Lung microvascular endothelial cell (primary cell): ENCODE measurements around the gene C1QC. TPM values are rescaled to one million over a fixed set of nuclear protein-coding genes. Genes with fewer than 3 reads are reported as not detected.

Experiments
- DNase-seq, 2 donors: peaks; one replicate each; pipeline versions ENCODE4 v3.0.0 to v3.0.0-alpha.2; 2010; ENCODE audit warnings: low read depth in 2 of 2
- total RNA-seq: library from RNA; depleted of rRNA; stranded (reverse); fragments of >200 nt; gene quantifications from 2 replicates; pipeline ENCODE4 v1.2.1, GENCODE V29; 2014

C1QC gene
- total RNA-seq, 1 donor from 2014 or later = not detected

DNA sequence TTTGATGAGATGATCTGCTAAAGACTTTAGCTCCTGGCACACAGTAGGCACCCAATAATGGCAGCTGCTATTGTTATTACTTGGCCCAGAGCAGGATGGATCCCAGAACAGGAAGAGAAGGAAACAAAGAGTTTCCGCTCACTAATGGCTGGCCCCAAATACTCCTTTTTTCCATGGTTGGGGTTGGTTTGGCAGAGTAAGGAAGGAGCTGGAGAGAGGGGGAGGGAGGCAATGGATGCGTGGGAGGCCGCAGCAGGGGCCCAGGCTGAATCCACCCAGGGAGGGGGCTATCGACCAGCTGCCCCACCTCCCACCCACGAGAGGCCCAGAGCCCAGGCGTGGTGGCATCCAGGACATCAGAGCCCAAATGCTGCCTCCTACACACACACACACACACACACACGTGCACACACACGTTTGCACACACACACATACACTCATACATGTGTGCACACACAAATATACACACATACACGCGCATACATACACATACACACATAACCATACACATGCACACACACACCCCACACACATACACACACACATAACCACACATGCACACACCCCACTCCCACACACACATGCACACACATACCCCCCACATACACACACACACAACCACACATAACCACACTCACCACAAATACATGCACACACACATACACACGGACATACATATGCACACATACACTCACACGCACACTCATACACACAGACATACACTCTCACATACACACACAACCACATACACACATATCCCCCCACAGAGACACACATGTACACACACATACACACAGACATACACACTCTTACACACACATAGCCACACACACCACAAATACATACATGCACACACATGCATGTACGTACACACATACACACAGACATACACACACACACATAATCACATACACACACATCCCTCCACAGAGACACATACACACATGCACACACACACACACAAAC lies 34.8 kb downstream of the C1QC start:
- peak; percentile 51 to 92 for DNase-seq

DNA sequence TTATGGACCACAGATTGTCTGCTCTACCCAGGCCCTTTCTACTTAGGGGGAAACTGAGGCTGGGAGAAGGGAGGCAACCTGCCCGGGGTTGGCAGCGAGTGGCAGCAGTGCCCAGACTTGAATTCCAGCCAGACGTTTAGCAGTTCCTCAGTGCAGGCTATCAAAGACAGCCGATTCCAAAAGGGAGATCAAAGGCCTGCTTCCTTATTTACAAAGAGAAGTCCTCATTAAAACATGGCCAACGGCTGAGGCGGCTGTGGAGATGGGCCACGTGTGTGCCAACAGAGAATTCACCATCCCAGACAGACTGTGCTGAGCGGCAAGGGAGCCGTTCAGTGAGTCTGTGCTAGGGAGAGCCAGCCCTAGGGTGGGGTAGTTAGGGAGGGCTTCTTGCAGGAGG lies 37.3 kb downstream of the C1QC start:
- no peak for DNase-seq

DNA sequence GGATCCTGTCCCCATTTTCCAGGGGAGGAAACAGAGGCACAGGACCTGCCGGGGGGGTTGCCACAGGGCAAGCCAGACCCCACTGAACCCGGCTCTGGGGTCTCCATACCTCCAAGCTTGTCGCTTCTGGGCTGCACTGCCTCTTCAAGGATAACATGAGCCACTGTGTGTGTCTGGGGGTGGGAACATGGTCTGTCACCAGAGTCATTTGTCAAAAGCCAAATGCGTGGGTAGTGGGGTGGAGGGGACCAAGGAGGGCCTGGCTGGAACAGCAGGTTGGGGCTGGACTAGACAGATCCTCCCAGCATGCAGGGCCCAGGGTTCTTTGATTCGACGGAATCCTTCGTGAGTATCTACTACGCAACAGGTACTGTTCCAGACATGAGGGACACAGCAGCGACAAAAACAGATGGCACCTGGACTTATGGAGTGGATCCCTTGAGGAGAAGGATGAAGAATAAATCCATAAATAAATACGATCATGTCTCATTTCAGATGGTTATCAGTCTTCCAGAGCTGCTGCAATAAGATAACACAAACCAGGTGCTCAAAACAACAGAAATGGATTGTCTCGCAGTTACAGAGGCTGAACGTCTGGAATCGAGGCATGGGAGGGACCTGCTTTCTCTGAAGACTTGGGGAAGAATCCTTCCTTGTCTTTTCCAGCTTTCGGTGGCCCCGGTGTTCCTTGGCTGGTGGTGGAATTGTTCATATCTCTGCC lies 38.3 kb downstream of the C1QC start:
- no peak for DNase-seq

DNA sequence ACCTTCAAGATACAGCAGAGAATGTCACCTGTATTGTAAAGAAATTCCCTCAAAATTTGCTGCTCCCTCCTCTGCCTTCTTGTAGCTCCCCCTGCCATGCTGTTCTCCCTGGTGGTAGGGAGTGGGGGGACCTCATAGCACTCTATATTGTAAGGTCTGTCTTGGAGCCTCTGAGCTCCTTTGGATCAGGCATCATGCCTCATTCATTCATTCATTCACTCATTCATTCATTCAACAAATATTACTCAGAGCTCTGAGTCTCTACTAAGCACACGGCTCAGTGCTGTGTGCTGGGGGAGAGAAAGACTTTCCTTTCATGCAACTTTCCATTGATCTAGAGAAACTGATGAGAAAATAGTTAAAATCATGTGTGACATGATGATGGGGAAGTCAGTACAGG lies 40.1 kb downstream of the C1QC start:
- DNase-seq = no peak

DNA sequence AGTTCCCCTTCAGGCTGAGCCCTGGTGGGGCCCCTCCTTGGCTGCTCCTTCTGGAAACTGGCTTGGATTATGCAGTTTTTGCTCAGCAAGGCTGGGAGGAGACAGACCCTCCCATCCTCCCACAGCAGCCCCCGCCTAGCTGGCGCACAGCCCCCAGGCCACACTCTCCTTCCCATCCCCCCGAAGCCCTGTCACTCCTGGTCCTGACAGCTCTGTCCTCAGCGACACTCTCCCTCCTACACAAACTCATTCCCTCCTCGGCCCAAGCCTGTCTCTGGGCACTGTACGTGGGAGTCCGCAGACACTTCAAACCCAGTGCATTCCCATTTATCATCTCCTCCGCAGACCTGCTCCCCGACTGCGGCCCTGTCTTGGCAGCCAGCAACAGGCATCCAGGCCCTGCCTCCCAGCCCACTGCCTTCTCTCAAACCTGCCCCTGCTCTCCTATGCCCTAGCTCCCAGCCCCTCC lies 42.2 kb downstream of the C1QC start:
- no peak for DNase-seq

DNA sequence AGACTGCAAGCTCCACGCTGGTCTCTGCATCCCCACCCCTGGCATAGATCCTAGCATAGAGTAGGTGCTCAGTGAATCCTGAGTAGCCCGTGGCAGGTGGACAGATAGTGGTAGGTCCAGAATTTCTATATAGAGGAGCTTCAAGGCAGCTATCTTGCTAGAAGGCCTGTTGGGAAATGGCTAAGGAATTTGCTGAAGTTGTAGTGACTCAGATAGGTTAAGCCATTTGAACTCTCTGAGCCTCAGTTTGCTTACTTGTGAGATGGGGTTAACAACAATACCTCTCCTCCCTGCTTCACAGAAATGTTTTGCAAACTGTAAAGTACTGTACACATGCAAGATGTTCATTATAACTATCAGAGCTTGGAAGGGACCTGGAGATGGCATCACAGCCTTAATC lies 43.8 kb downstream of the C1QC start:
- no peak for DNase-seq

DNA sequence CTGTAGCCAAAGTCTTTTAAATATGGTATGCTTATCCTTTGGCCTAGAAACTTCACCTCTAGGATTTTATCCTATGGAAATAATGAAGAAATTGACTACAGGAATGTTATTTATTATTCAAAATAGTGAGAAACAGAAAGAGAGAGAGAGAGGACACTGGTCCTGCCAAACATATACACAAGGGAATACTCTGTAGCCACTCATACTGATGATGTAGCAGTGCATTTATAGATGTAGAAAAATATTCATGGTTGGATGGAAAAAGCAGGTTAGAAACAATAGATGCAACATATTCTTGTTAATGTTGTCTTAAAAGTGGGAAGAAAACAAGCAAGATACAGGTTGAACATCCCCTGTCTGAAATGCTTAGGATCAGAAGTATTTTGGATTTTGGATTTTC lies 45.0 kb downstream of the C1QC start:
- no peak for DNase-seq

DNA sequence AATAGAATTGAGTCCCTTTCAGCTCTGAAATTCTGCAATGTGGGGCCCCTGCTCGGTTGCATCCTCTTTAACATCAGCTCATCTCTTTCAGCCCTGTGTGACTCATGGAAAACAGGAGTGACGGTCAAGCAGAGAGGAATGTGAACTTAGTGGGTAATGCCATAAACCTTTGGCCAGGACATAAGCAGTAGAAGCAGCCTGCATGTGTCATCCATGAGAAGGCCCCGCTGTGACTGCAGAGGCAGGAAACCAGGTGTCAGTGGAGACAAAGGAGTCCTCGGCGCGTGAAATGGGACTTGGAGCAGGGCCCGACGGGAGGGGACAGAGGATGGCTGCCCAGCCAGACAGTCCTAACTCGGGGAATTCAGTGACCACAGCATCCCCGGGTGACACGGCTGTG lies 46.1 kb downstream of the C1QC start:
- peak; percentile 67 to 98 for DNase-seq

DNA sequence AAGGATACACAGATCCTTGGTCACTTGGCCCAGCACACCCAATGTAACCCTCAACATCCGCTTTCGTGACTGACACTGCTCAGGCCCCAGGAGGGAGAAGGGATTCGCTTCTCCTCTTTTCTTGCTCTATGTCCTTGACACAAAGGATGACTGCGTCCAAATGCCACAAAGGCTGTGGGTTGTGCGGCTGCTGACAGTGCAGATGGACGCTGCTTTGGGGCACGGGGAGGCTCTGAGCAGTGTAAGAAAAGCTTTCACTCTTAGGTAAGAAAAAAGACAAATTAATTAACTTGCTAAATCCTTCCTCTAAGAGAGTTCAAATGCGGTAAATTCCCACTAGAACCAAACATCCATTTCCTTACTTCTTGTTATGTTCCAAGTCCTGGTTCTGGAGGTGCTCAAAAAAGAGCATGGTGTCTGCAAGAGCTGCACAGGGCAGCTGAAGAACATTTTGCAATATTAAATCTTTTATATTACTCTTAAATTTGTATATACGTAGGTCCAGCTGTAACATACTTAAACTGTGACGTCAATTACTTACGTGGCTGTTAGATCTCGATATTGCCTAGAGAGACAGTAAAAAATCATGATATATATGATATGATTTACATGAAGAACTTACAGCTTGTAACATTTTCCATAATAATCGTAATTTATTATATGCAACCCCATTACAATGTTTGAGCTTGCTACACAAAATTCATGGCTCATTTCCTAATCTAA lies 47.8 kb downstream of the C1QC start:
- DNase-seq = no peak

DNA sequence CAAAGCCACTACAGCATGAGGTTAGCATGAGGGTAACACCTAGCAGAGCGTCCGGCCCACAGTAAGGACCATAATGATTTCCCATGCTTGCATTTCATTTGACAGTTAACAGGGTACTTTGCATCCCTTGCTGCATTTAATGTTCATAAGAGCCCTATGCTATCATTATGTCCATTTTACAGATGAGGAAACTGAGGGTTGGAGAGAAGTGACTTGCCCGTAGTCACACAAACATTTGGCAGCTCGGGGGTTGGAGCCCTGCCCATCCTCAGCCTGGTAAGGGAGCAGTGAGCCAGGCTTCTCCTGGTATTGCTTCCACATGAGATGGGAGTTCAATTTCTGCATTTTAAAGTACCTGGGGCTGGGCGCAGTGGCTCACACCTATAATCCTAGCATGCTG lies 50.7 kb downstream of the C1QC start:
- DNase-seq = no peak

DNA sequence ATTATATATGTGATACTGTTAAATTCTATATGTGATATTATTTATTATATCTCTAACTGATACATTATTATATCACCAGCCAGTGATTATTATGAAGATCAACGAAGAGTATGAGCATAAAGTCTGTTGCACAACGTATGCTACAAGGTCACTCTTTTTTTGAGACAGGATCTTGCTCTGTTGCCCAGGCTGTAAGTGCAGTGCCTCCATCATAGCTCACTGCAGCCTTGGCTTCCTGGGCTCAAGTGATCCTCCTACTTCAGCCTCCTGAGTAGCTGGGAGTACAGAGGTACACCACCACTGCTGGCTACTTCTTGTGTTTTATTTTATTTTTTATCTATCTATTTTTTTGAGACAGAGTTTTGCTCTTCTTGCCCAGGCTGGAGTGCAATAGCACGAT lies 53.2 kb downstream of the C1QC start:
- DNase-seq = no peak

Other genes starting within 250 kb of the C1QC start
- 5.9 and 9.7 TPM in 2 replicates for gene ZBTB40, start 191.8 kb upstream of the C1QC start, total RNA-seq
- gene EPHA8, start 80.1 kb upstream of the C1QC start, total RNA-seq = not detected in 2 replicates
- gene C1QA, start 7.0 kb upstream of the C1QC start, total RNA-seq = not detected in 2 replicates
- gene C1QB, start 9.6 kb downstream of the C1QC start, total RNA-seq = not detected in 2 replicates
- 18.7 and 20.9 TPM in 2 replicates for gene EPHB2, start 67.2 kb downstream of the C1QC start, total RNA-seq